ENCODE data around the gene TEKTIP1. TPM values are rescaled to one million over a fixed set of nuclear protein-coding genes. Genes with fewer than 3 reads are reported as not detected.
A peak's percentile ranks its signal among the peaks of the same experiment; 100 is the strongest.

TEKTIP1 gene
- polyA plus RNA-seq, 1 donor from 2014 or later, result not detected

- TF ChIP-seq EP300 (conservative IDR thresholded peaks at IDR 0.05; ENCODE audit: poor library complexity, severe bottlenecking), result no peak
- no peak for TF ChIP-seq POLR2AphosphoS5 (IDR thresholded peaks at IDR 0.05)
- no peak for TF ChIP-seq EZH2 (IDR thresholded peaks at IDR 0.05; ENCODE audit: borderline replicate concordance, insufficient read depth, low read length, poor library complexity, severe bottlenecking)
- no peak for TF ChIP-seq SMC3 (conservative IDR thresholded peaks at IDR 0.05; ENCODE audit: poor library complexity)
- no peak for TF ChIP-seq TAF1 (IDR thresholded peaks at IDR 0.05; ENCODE audit: low read depth)
- TF ChIP-seq RAD21 (conservative IDR thresholded peaks at IDR 0.05), result no peak
- no peak for TF ChIP-seq MXI1 (conservative IDR thresholded peaks at IDR 0.05; ENCODE audit: poor library complexity, severe bottlenecking)
- no peak for TF ChIP-seq CTCF (IDR thresholded peaks at IDR 0.05; ENCODE audit: poor library complexity, severe bottlenecking)
- TF ChIP-seq REST (IDR thresholded peaks at IDR 0.05; ENCODE audit: borderline replicate concordance), result no peak
- H3K27me3 ChIP-seq (ENCODE audit: insufficient read depth, low read depth, low read length), result no peaks in the 10 kb centered on the region
- no peaks in the 10 kb centered on the region for H3K36me3 ChIP-seq (ENCODE audit: insufficient read depth, low read length)
- H3K4me2 ChIP-seq (ENCODE audit: low read length), result peak within 1 kb of the TSS; percentile 10
- H4K20me1 ChIP-seq (ENCODE audit: insufficient read depth), result no peaks in the 10 kb centered on the region
- no peaks in the 10 kb centered on the region for H3K9me2 ChIP-seq (ENCODE audit: insufficient read depth, low read length)
- H3K9ac ChIP-seq (ENCODE audit: low read length), result peak within 1 kb of the TSS; percentile 45
- no peaks in the 10 kb centered on the region for H3K79me2 ChIP-seq (replicated peaks; ENCODE audit: insufficient read depth, low read length)
- H3K9me3 ChIP-seq (ENCODE audit: low read length), result no peaks in the 10 kb centered on the region
- H3F3A ChIP-seq (ENCODE audit: insufficient read depth, low read length, poor library complexity, severe bottlenecking), result no peaks in the 10 kb centered on the region
- H3K4me3 ChIP-seq (ENCODE audit: low read length), result peak within 1 kb of the TSS; percentile 77
- no peak within 1 kb of the TSS for H3K27ac ChIP-seq (ENCODE audit: low read length)
- H2AFZ ChIP-seq (ENCODE audit: low read depth, low read length), result peak within 1 kb of the TSS; percentile 41
Observed at GRCh38 chr19:3572855-3573161, 33.8 kb downstream of the TEKTIP1 start, which contains the start of gene HMG20B. Gene HMG20B (plus strand): TSS chr19:3572944. CDS start chr19:3573310, 366 bp downstream.

- no peaks in the 10 kb centered on the region for H4K20me1 ChIP-seq (ENCODE audit: insufficient read depth)
- H3K9me3 ChIP-seq (ENCODE audit: low read length), result no peaks in the 10 kb centered on the region
- TF ChIP-seq EZH2 (IDR thresholded peaks at IDR 0.05; ENCODE audit: borderline replicate concordance, insufficient read depth, low read length, poor library complexity, severe bottlenecking) (no peak), EP300 (conservative IDR thresholded peaks at IDR 0.05; ENCODE audit: poor library complexity, severe bottlenecking) (no peak), MXI1 (conservative IDR thresholded peaks at IDR 0.05; ENCODE audit: poor library complexity, severe bottlenecking) (peak; percentile 24), POLR2AphosphoS5 (IDR thresholded peaks at IDR 0.05) (no peak), SMC3 (conservative IDR thresholded peaks at IDR 0.05; ENCODE audit: poor library complexity) (no peak), RAD21 (conservative IDR thresholded peaks at IDR 0.05) (no peak)
- H3K4me2 ChIP-seq (ENCODE audit: low read length), result no peak overlapping the region
- no peaks in the 10 kb centered on the region for H3K79me2 ChIP-seq (replicated peaks; ENCODE audit: insufficient read depth, low read length)
- H3K36me3 ChIP-seq (ENCODE audit: insufficient read depth, low read length), result no peaks in the 10 kb centered on the region
- peak overlapping the region; percentile 27 for H2AFZ ChIP-seq (ENCODE audit: low read depth, low read length)
- H3F3A ChIP-seq (ENCODE audit: insufficient read depth, low read length, poor library complexity, severe bottlenecking), result no peaks in the 10 kb centered on the region
- H3K9ac ChIP-seq (ENCODE audit: low read length), result peak overlapping the region; percentile 29
- no peaks in the 10 kb centered on the region for H3K27me3 ChIP-seq (ENCODE audit: insufficient read depth, low read depth, low read length)
- H3K27ac ChIP-seq (ENCODE audit: low read length), result no peak overlapping the region
- H3K9me2 ChIP-seq (ENCODE audit: insufficient read depth, low read length), result no peaks in the 10 kb centered on the region
- H3K4me3 ChIP-seq (ENCODE audit: low read length), result peak overlapping the region; percentile 77
Observed at GRCh38 chr19:3573162-3573857, 34.3 kb downstream of the TEKTIP1 start.

All from neural cell (in vitro differentiated cells).